Dendritic cell treated with granulocyte-macrophage colony-stimulating factor and Interleukin-4, amounts not matched to agents 40 ng/mL and 50 ng/mL, for 4 days (primary cell): ENCODE data around the gene DNAH2.
A peak's percentile ranks its signal among the peaks of the same experiment; 100 is the strongest.

ENCODE experiments used
- H3K27ac Mint-ChIP-seq: one replicate; pipeline ENCODE4 v1.8.0; 2022; ENCODE audit warnings: mild to moderate bottlenecking, mixed read lengths
- H3K27me3 Mint-ChIP-seq: one replicate; pipeline ENCODE4 v1.8.0; 2022; ENCODE audit warnings: mild to moderate bottlenecking, mixed read lengths
- H3K36me3 Mint-ChIP-seq: one replicate; pipeline ENCODE4 v1.8.0; 2022; ENCODE audit warnings: low read depth, mixed read lengths
- H3K4me1 Mint-ChIP-seq: one replicate; pipeline ENCODE4 v1.8.0; 2022; ENCODE audit warnings: low read depth, mixed read lengths
- H3K4me3 Mint-ChIP-seq: one replicate; pipeline ENCODE4 v1.8.0; 2022; ENCODE audit warnings: mild to moderate bottlenecking, moderate library complexity, mixed read lengths
- H3K9me3 Mint-ChIP-seq: one replicate; pipeline ENCODE4 v1.8.0; 2022; ENCODE audit warnings: mixed read lengths
- intact Hi-C: fragments of 100-400 bp; cut with micrococcal nuclease; formaldehyde crosslinking; loops from one replicate; pipeline ENCODE4 v1.15.0; 2022

Gene DNAH2

DNA sequence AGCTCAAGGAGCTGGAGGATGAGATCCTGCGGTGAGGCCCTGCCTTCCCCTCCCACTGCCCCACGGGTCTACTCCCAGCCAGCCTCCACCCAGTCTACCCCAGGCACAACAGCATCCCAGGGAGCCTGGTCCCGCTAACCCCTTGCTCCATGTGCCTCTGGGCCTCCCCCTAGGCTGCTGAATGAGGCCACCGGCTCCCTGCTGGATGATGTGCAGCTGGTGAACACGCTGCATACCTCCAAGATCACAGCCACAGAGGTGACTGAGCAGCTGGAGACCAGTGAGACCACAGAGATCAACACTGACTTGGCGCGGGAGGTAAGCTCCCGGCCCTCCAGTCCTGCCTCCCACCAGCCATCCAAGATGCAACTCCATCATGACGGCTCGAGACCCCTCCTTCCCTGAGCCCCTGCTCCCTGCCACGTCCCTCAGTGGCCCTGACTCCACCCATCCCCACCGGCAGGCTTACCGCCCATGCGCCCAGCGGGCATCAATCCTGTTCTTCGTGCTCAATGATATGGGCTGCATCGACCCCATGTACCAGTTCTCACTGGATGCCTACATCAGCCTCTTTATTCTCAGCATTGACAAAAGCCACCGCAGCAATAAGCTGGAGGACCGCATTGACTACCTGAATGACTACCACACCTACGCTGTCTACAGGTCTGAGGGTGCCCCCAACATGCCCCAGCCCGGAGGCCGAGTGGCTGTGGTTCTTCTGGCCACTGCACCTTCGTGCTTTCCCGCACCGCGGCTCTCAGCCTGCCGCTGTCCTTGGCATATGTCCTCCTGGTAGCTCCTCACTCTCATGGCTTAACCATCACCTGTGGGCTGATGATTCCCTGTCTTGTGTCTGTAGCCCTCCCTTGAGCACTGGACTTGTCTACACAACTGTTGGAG is 101.5 kb downstream of the DNAH2 start:
- H3K4me1 Mint-ChIP-seq: no peaks in the 10 kb centered on the region
- H3K36me3 Mint-ChIP-seq: no peaks in the 10 kb centered on the region
- H3K9me3 Mint-ChIP-seq: no peaks in the 10 kb centered on the region
- H3K27ac Mint-ChIP-seq: no peak overlapping the region
- H3K4me3 Mint-ChIP-seq: no peak overlapping the region
- H3K27me3 Mint-ChIP-seq: peaks cover 11% of the 10 kb centered on the region
- intact Hi-C loops: loop anchor here (10.0 kb wide), 1 partner anchor 74 kb away; no protein-coding TSS in a partner anchor

DNA sequence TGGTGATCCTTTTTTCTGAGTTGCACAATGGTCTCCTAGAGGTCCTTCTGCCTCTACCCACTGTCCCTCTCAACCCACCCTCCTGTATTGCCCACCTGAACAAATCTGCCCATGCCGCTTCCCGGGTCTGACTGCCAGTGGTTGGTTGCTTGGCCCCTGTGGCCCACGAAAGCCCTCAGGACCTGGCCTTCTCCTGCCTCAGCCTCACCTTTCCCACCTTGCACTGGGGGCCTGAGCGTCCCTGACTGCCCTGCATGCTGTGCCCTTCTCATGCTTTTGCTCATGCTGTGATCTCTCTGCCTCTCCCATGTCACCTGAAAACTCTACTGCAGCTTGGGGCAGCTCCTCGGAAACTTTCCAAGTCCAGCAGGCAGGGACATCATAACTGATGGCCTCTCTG is 102.7 kb downstream of the DNAH2 start:
- H3K36me3 Mint-ChIP-seq: no peaks in the 10 kb centered on the region
- peaks cover 17% of the 10 kb centered on the region for H3K27me3 Mint-ChIP-seq
- no peak overlapping the region for H3K4me3 Mint-ChIP-seq
- no peaks in the 10 kb centered on the region for H3K9me3 Mint-ChIP-seq
- H3K27ac Mint-ChIP-seq: no peak overlapping the region
- peaks cover 5% of the 10 kb centered on the region for H3K4me1 Mint-ChIP-seq
- intact Hi-C loops: no loop called here

DNA sequence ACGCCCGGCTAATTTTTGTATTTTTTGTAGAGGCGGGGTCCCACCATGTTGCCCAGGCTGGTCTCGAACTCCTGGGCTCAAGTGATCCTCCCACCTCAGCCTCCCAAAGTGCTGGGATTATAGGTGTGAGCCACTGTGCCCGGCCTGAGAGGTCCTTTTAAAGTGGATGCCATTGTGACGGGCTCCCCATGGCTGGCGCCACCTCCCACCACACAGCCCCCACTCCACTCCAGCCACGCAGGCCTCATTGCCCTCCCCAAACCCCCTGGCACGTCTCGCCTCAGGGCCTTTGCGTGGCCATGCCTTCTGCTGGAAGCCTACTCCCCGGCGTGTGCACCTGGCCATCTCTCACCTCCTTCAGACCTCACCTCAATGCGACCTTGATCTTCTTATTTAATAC is 104.6 kb downstream of the DNAH2 start:
- Mint-ChIP-seq H3K36me3 (no peaks in the 10 kb centered on the region), H3K9me3 (no peaks in the 10 kb centered on the region), H3K4me3 (no peak overlapping the region), H3K27ac (no peak overlapping the region), H3K27me3 (peaks cover 22% of the 10 kb centered on the region), H3K4me1 (peaks cover 10% of the 10 kb centered on the region)
- intact Hi-C loops: loop anchor here (1.0 to 2.0 kb wide), 3 partner anchors 29 to 167 kb away; no protein-coding TSS in a partner anchor

DNA sequence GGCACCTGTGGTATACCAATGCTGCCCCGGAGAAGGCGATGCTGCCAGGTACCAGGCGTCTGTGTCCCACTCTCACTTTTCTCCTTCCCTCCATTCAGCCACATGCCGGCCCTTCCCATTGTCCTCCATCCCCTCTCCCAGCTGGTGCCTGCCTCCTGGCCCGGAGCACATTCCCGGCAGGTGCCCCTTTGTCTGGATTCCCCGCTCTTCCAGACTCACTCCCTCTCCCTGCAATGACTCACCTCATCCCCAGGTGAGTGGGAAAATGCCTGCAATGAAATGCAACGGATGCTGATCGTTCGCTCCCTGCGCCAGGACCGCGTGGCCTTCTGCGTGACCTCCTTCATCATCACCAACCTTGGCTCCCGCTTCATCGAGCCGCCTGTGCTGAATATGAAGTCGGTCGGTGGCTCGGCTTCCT is 106.0 kb downstream of the DNAH2 start:
- H3K4me3 Mint-ChIP-seq: no peak overlapping the region
- no peaks in the 10 kb centered on the region for H3K9me3 Mint-ChIP-seq
- intact Hi-C loops: loop anchor here (2.0 kb wide), 2 partner anchors 73 to 165 kb away; no protein-coding TSS in a partner anchor
- peaks cover 29% of the 10 kb centered on the region for H3K27me3 Mint-ChIP-seq
- no peak overlapping the region for H3K27ac Mint-ChIP-seq
- peaks cover 10% of the 10 kb centered on the region for H3K4me1 Mint-ChIP-seq
- no peaks in the 10 kb centered on the region for H3K36me3 Mint-ChIP-seq

DNA sequence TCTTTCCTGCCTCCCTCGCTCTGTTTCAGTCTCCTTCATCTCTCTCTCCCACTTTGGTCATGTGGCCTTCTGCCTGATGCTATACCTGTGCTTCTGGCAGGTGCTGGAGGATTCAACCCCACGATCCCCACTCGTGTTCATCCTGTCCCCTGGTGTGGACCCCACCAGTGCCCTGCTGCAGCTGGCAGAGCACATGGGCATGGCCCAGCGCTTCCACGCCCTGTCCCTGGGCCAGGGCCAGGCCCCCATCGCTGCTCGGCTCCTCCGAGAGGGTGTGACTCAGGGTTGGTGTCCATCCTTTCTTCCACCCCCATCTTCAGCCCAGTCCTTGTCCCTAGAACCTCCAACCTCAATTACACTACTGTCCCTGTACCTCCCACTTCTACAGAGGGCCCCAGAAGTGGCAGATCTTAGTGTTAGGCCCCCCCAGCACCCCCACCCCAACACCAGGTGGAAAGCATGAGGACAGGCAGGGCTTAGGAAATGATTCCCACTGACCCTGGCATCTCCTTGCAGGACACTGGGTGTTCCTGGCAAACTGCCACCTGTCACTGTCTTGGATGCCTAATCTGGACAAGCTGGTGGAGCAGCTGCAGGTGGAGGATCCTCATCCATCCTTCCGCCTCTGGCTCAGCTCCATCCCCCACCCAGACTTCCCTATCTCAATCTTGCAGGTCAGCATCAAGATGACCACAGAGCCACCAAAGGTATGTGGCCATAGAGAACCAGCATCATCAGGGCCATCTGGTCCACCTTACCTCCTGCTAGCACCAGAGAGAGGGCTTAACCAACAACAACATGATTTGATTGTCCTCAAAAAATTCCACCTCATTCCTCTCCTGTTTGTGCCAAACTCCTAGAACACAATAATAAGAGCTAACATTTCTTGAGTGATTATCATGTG is 106.7 kb downstream of the DNAH2 start:
- Mint-ChIP-seq H3K27ac (no peak overlapping the region), H3K4me1 (peaks cover 10% of the 10 kb centered on the region), H3K36me3 (no peaks in the 10 kb centered on the region), H3K9me3 (no peaks in the 10 kb centered on the region), H3K27me3 (peaks cover 28% of the 10 kb centered on the region), H3K4me3 (no peak overlapping the region)
- intact Hi-C loops: no loop called here

DNA sequence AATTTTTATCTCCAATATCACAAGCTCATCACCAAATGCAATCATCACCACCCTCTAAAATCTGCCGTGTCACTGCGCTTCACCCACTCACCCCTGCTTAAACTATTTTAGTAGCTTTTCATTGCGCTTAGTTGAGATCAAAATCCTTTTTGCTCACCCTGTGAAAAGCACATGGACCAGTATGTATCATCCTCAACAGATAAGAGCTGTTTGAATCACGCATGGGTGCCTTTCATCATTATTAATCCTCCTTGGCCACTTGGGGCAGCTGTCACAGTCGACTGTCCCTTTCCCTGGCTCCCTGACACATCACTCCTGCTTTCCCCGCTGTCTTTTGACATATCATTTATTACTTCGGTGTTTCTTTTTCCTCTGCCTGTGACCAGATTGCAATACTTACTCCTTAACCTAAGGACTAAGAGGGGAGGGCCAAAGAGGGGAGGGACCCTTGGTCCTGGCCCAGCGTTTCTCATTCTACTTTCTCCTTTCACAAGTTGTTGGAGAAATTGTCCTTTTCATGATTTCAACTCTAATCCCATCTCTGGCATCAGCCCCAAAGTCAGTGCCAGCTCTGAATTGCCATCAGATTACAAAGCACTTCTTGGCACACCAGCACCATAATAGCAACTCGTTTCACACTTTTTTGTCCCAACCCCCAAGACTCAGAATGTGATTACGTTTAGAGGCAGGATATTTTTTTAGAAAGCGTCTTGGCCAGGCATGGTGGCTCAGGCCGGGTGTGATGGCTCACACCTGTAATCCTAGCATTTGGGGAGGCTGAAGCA is 107.9 kb downstream of the DNAH2 start:
- Mint-ChIP-seq H3K4me1 (peaks cover 10% of the 10 kb centered on the region), H3K36me3 (no peaks in the 10 kb centered on the region), H3K27me3 (peaks cover 27% of the 10 kb centered on the region), H3K4me3 (no peak overlapping the region), H3K27ac (no peak overlapping the region), H3K9me3 (no peaks in the 10 kb centered on the region)
- intact Hi-C loops: no loop called here

DNA sequence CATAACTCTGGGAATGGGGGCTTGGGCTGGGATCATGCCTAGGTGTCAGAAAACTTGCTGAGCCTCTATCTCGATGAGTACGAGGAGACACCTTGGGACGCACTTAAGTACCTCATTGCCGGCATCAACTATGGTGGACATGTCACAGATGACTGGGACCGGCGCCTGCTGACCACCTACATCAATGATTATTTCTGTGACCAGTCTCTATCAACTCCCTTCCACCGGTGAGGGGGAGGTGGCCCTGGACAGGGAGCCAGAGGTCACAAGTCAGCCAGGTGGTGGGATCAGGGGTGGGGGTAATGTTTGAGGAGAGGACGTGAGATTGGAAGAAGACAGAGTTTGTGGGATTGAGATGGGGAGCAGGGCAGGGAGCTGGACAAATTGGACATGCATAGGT is 113.1 kb downstream of the DNAH2 start:
- H3K36me3 Mint-ChIP-seq: peaks cover 18% of the 10 kb centered on the region
- no peak overlapping the region for H3K27ac Mint-ChIP-seq
- peaks cover 36% of the 10 kb centered on the region for H3K27me3 Mint-ChIP-seq
- no peaks in the 10 kb centered on the region for H3K9me3 Mint-ChIP-seq
- H3K4me1 Mint-ChIP-seq: peaks cover 23% of the 10 kb centered on the region
- intact Hi-C loops: no loop called here
- H3K4me3 Mint-ChIP-seq: no peak overlapping the region

DNA sequence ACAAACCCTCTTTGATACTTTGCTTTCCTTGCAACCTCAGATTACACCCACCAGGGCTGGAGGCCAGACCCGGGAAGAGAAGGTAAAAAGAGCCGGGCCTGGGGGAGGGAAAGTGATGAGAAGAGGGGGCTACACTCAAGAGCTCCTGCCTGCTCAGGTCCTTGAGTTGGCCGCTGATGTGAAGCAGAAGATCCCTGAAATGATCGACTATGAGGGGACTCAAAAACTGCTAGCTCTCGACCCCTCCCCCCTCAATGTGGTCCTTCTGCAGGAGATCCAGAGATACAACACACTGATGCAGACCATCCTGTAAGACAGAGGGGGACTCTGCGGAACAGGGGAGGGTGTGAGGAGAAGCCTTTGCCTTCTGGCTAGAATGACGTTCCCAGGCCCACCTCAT is 113.7 kb downstream of the DNAH2 start:
- Mint-ChIP-seq H3K4me3 (no peak overlapping the region), H3K4me1 (peaks cover 26% of the 10 kb centered on the region), H3K9me3 (no peaks in the 10 kb centered on the region), H3K36me3 (peaks cover 22% of the 10 kb centered on the region), H3K27me3 (peaks cover 36% of the 10 kb centered on the region), H3K27ac (no peak overlapping the region)
- intact Hi-C loops: no loop called here

DNA sequence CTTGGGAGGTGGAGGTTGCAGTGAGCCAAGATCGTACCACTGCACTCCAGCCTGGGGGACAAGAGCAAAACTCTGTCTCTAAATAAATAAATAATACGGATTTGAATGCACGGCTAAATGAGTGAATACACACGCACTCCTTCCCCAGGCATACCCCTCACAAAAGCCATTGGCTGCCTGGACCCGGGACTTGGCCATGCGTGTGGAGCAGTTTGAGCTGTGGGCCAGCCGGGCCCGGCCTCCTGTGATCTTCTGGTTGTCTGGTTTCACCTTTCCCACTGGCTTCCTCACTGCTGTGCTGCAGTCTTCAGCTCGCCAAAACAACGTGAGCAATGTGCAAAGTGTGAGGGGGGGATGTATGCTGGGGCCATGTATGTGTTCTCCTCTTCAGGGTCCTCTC is 114.9 kb downstream of the DNAH2 start:
- intact Hi-C loops: no loop called here
- Mint-ChIP-seq H3K4me1 (peaks cover 38% of the 10 kb centered on the region), H3K27me3 (peaks cover 27% of the 10 kb centered on the region), H3K27ac (no peak overlapping the region), H3K9me3 (no peaks in the 10 kb centered on the region), H3K36me3 (peaks cover 24% of the 10 kb centered on the region), H3K4me3 (no peak overlapping the region)

DNA sequence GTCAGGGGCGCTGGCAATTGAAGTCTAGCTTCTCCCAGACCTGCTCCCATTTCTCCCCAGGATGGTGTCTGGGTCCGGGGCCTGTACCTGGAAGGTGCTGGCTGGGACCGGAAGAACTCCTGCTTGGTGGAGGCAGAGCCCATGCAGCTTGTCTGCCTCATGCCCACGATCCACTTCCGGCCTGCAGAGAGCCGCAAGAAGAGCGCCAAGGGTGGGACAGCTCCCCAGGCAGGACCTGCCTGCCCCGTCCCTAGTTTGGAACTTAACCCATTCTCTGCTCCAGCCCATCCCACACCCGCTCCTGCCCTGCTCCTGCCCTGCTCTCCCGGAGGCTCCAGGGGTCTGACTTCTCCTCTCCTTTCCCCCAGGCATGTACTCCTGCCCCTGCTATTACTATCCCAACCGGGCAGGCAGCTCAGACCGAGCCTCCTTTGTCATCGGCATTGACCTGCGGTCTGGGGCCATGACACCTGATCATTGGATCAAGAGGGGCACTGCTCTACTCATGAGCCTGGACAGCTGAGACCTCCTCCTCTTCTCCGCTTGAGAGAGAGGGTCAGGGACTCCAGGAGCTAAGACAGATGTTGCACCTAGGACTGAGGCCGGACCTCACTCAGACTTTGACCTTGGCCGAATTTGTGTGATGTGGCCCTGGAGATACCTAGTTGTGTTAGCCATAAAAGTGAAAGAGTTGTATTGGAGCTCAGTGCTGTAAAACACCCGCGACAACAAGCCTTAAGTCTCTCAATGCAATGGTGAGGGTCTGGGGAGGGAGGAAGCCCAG is 115.7 kb downstream of the DNAH2 start:
- H3K4me1 Mint-ChIP-seq: peaks cover 43% of the 10 kb centered on the region

DNA sequence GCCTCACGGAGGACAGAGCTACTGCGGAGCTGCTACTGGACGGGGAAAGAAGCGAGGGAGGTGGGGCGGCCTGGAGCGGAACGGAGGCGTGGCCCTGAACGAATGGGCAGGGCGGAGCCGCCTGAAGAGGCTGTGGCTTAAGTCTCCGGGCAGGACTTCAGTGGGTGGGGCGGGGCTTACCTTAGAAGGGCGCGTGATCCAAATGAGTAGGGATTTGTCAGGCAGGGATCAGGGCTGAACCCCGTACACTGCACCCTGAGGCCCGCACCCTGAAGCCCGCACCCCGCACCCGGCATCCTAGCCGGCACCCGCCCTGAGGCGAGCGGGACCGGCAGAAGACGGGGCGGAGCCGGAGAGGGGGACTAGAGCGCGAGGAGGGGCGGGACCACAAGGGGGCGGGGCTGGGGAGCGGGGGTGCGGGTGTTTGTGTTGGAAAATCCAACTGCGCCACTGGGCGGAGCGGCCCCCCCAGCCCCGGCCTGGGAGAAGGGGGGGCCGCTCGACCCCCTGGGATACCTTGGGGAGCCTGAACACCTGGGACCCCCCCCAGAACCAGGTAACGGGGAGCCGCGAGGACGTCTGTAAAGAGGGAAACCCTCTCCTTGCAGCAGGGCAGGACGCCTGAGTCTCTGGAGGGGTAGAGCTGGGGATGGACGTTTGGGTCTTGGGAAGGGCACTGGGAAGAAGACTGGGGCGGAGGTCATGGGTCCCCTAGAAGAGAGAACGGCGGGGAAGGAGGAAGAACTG is 116.4 kb downstream of the DNAH2 start, which contains the start of gene KDM6B:
KDM6B (plus strand) TSS at position 423 of the 747 bp plus-strand sequence. CDS start 11,338 bp downstream, outside the sequence.
- peaks cover 24% of the 10 kb centered on the region for H3K36me3 Mint-ChIP-seq
- H3K27ac Mint-ChIP-seq: peak within 1 kb of the TSS; percentile 98
- no peaks in the 10 kb centered on the region for H3K9me3 Mint-ChIP-seq
- H3K4me1 Mint-ChIP-seq: peaks cover 51% of the 10 kb centered on the region
- intact Hi-C loops: loop anchor here (2.0 kb wide), 1 partner anchor 17 kb away; no protein-coding TSS in a partner anchor
- H3K4me3 Mint-ChIP-seq: peak within 1 kb of the TSS; percentile 87
- H3K27me3 Mint-ChIP-seq: peaks cover 23% of the 10 kb centered on the region

More for the DNA sequence above, 115.7 kb downstream of the DNAH2 start:
- Mint-ChIP-seq H3K36me3 (peaks cover 24% of the 10 kb centered on the region), H3K27me3 (peaks cover 23% of the 10 kb centered on the region), H3K27ac (peak overlapping the region; percentile 98), H3K9me3 (no peaks in the 10 kb centered on the region), H3K4me3 (peak overlapping the region; percentile 87)
- intact Hi-C loops: no loop called here

DNA sequence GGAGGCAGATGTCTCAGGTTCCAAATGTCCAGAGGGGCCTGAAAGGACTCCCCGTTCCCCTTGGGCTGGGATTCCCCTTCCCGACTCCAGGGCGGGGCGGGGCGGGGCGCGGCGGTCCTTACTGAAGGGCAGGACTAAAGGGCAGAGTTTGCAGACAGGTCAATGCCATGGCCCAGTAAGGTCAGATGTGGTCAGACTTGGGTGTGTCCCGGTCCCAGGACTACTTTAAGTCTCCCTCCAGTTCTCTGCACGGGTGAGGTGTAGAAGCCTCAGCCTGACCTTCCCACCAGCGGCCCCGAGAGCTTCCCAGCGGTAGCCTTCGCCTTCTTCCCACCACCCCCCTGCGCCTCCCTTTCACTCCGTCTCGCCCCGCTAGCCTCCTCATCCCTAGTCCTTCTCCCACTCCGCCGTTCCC is 117.0 kb downstream of the DNAH2 start:
- H3K27ac Mint-ChIP-seq: peak overlapping the region; percentile 98
- H3K4me1 Mint-ChIP-seq: peaks cover 56% of the 10 kb centered on the region
- H3K9me3 Mint-ChIP-seq: no peaks in the 10 kb centered on the region
- peaks cover 23% of the 10 kb centered on the region for H3K27me3 Mint-ChIP-seq
- peak overlapping the region; percentile 87 for H3K4me3 Mint-ChIP-seq
- peaks cover 24% of the 10 kb centered on the region for H3K36me3 Mint-ChIP-seq
- intact Hi-C loops: loop anchor here (2.0 kb wide), 1 partner anchor 16 kb away; no protein-coding TSS in a partner anchor
